ENCODE measurements around the gene PPP2CA. TPM values are rescaled to one million over a fixed set of nuclear protein-coding genes. Genes with fewer than 3 reads are reported as not detected.
"Not testable (repeated sequence)": the region's sequence is repeated elsewhere in the genome, so short reads cannot be mapped to it uniquely, and the experiment has no call there.

Gene PPP2CA
- total and polyA plus RNA-seq, 7 experiments from 2014 or later, result 89.5 to 168 (median 145) TPM

DNA sequence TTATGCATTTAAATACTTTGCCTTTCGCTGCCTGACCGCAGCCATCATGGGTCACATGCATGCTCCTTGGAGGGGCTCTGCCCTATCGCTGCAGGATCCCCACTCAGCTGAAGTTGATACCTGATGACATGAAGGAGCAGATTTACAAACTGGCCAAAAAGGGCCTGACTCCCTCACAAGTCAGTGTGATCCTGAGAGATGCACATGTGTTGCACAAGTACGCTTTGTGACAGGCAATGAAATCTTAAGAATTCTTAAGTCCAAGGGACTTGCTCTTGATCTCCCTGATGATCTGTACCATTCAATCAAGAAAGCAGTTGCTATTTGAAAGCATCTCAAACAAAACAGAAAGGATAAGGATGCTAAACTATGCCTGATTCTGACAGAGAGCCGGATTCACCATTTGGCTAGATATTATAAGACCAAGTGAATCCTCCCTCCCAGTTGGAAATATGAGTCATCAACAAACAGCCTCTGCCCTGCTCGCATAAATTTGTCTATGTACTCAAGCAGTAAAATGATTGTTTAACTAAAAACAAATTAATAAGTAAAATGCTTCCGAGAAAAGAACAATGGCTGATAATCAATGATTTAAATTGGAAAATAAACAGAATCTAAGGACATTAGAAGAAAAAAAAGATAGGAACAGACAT lies 41.6 kb upstream of the PPP2CA start:
- ATAC-seq (no peak), DNase-seq (no peak)
- ChIA-PET CTCF (no interaction called here), POLR2A (interaction anchor here (0.6 kb wide), 1 partner anchor 86 kb away, joined by 4 read pairs; no protein-coding TSS in a partner anchor)
- peaks cover 0 to 31% (median 11%) of the 10 kb centered on the region in 5 donors for H3K27me3 Mint-ChIP-seq
- Histone ChIP-seq H3K27ac (ENCODE audit: low read depth, low read length) (no peak overlapping the region), H3K4me3 (ENCODE audit: low read length) (no peak overlapping the region), H3K9me3 (ENCODE audit: control insufficient read depth in 2 of 3, low read length in 3 of 3) (peaks cover 0 to 4% (median 0%) of the 10 kb centered on the region in 3 experiments), H3K4me1 (ENCODE audit: control insufficient read depth in 2 of 2, insufficient read depth in 2 of 2, low read length in 2 of 2) (no peaks in the 10 kb centered on the region), H3K27me3 (ENCODE audit: control insufficient read depth in 2 of 2, insufficient read depth in 2 of 2, low read length in 2 of 2) (no peaks in the 10 kb centered on the region), H3K36me3 (ENCODE audit: control insufficient read depth in 2 of 3, insufficient read depth in 3 of 3, low read length in 3 of 3) (no peaks in the 10 kb centered on the region)
- no peaks in the 10 kb centered on the region for H3K4me1 Mint-ChIP-seq
- no peak overlapping the region for H3K4me3 Mint-ChIP-seq
- peaks cover 0 to 3% (median 0%) of the 10 kb centered on the region in 5 donors for H3K36me3 Mint-ChIP-seq
- intact Hi-C loops (cut with micrococcal nuclease), result no loop called here
- H3K9me3 Mint-ChIP-seq, result peaks cover 2 to 40% (median 17%) of the 10 kb centered on the region in 11 donors
- no peak overlapping the region for H3K27ac Mint-ChIP-seq

DNA sequence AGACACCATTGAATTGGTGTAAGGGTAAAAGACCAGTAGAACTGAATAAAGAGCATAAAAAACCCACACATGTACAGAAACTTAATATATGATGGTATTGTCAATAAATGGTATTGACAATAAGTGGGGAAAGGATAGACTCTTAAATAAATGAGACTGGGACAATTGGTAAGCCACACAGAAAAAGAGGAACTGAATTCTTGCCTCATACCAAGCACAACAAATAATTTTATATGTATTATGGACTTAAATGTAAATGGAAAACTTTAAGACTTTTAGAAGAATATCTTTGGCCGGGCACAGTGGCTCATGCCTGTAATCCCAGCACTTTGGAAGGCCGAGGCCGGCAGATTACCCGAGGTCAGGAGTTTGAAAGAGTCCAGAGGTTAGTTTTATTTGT lies 37.9 kb upstream of the PPP2CA start:
- peaks cover 6 to 38% (median 14%) of the 10 kb centered on the region in 11 donors for H3K9me3 Mint-ChIP-seq
- H3K4me3 Mint-ChIP-seq, result no peak overlapping the region
- Histone ChIP-seq H3K4me3 (ENCODE audit: low read length) (no peak overlapping the region), H3K9me3 (ENCODE audit: control insufficient read depth in 2 of 3, low read length in 3 of 3) (no peaks in the 10 kb centered on the region), H3K36me3 (ENCODE audit: control insufficient read depth in 2 of 3, insufficient read depth in 3 of 3, low read length in 3 of 3) (no peaks in the 10 kb centered on the region), H3K27me3 (ENCODE audit: control insufficient read depth in 2 of 2, insufficient read depth in 2 of 2, low read length in 2 of 2) (no peaks in the 10 kb centered on the region), H3K27ac (ENCODE audit: low read depth, low read length) (no peak overlapping the region), H3K4me1 (ENCODE audit: control insufficient read depth in 2 of 2, insufficient read depth in 2 of 2, low read length in 2 of 2) (no peaks in the 10 kb centered on the region)
- POLR2A ChIA-PET, result no interaction called here
- no peak for ATAC-seq
- peaks cover 0 to 7% (median 3%) of the 10 kb centered on the region in 5 donors for H3K36me3 Mint-ChIP-seq
- intact Hi-C loops (cut with micrococcal nuclease), result no loop called here
- CTCF ChIA-PET, result no interaction called here
- H3K27me3 Mint-ChIP-seq, result peaks cover 0 to 31% (median 3%) of the 10 kb centered on the region in 5 donors
- no peaks in the 10 kb centered on the region for H3K4me1 Mint-ChIP-seq
- no peak for DNase-seq
- H3K27ac Mint-ChIP-seq, result no peak overlapping the region

DNA sequence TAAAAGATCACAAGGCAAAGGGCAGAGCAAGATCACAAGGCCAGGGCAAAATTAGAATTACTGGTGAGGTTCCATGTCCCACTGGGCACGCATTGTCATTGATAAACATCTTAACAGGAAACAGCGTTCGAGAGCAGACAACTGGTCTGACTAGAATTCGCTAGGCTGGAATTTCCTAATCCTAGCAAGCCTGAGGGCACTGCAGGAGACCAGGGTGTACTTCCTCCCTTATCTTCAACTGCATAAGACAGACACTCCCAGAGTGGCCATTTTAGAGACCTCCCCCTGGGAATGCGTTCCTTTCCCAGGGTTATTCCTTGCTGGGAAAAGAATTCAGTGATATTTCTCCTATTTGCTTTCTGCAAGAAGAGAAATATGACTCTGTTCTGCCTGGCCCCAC lies 36.8 kb upstream of the PPP2CA start:
- H3K4me3 Mint-ChIP-seq; H3K27ac ChIP-seq (ENCODE audit: low read depth, low read length); H3K4me1 ChIP-seq (ENCODE audit: control insufficient read depth in 2 of 2, insufficient read depth in 2 of 2, low read length in 2 of 2); H3K9me3 ChIP-seq (ENCODE audit: control insufficient read depth in 2 of 3, low read length in 3 of 3); H3K27ac Mint-ChIP-seq; H3K4me3 ChIP-seq (ENCODE audit: low read length); H3K27me3 ChIP-seq (ENCODE audit: control insufficient read depth in 2 of 2, insufficient read depth in 2 of 2, low read length in 2 of 2); H3K36me3 ChIP-seq (ENCODE audit: control insufficient read depth in 2 of 3, insufficient read depth in 3 of 3, low read length in 3 of 3); intact Hi-C loops (cut with micrococcal nuclease); H3K4me1 Mint-ChIP-seq; H3K36me3 Mint-ChIP-seq; DNase-seq; ATAC-seq; CTCF ChIA-PET: not testable (repeated sequence)
- POLR2A ChIA-PET, result interaction anchor here (0.7 kb wide), 1 partner anchor 11 kb away, joined by 3 read pairs; no protein-coding TSS in a partner anchor
- peaks cover 0 to 26% (median 3%) of the 10 kb centered on the region in 5 donors for H3K27me3 Mint-ChIP-seq
- H3K9me3 Mint-ChIP-seq, result peaks cover 6 to 38% (median 14%) of the 10 kb centered on the region in 11 donors

DNA sequence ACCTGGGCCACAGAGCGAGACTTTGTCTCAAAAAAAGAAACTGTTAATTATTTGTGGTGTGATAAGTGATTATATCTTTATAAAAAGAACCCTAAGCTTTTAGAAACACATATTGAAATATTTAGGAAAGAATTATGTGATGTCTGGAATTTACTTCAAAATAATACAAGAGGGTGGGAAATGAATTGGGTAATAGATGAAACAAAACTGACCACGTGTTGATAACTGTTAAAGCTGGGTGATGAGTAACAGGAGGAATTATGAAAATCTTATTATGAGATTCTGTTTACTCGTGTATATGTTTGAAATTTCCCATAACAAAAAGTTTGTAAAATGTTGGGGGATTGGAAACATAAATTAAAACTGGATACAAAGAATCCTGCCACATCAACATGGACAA lies 33.0 kb upstream of the PPP2CA start:
- Mint-ChIP-seq H3K9me3 (peaks cover 0 to 23% (median 7%) of the 10 kb centered on the region in 11 donors), H3K27me3 (peaks cover 0 to 13% (median 0%) of the 10 kb centered on the region in 5 donors), H3K36me3 (peaks cover 0 to 7% (median 3%) of the 10 kb centered on the region in 5 donors), H3K4me3 (no peak overlapping the region), H3K4me1 (no peaks in the 10 kb centered on the region), H3K27ac (no peak overlapping the region)
- no peaks in the 10 kb centered on the region for H3K9me3 ChIP-seq (ENCODE audit: control insufficient read depth in 2 of 3, low read length in 3 of 3)
- ChIA-PET CTCF (interaction anchor here (0.6 kb wide), 1 partner anchor 396 kb away, joined by 3 read pairs; no protein-coding TSS in a partner anchor), POLR2A (no interaction called here)
- H3K4me3 ChIP-seq (ENCODE audit: low read length), result no peak overlapping the region
- ATAC-seq (no peak), DNase-seq (no peak)
- H3K36me3 ChIP-seq (ENCODE audit: control insufficient read depth in 2 of 3, insufficient read depth in 3 of 3, low read length in 3 of 3), result no peaks in the 10 kb centered on the region
- H3K4me1 ChIP-seq (ENCODE audit: control insufficient read depth in 2 of 2, insufficient read depth in 2 of 2, low read length in 2 of 2), result no peaks in the 10 kb centered on the region
- H3K27ac ChIP-seq (ENCODE audit: low read depth, low read length), result no peak overlapping the region
- intact Hi-C loops (cut with micrococcal nuclease), result no loop called here
- H3K27me3 ChIP-seq (ENCODE audit: control insufficient read depth in 2 of 2, insufficient read depth in 2 of 2, low read length in 2 of 2), result no peaks in the 10 kb centered on the region

DNA sequence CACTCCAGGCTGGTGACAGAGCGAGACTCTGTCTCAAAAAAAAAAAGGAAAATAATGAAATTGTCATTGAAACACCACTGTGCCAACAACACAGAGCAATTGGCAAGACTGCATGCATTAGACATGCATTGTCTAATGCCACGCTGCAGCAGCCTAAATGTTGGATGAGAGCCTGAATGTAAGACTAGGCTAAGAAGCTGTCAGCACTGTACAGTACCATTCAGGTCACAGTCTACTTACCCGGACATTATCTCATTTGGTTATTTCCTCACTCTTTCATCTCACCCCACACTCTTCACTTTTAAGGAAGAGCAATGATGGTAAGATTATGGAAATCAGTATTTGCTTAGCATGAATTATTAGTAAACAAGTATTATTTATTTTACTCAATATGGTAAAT lies 31.3 kb upstream of the PPP2CA start:
- H3K27ac ChIP-seq (ENCODE audit: low read depth, low read length), result no peak overlapping the region
- ChIA-PET CTCF (no interaction called here), POLR2A (interaction anchor here (1.1 kb wide), 1 partner anchor 9 kb away, joined by 3 read pairs; no protein-coding TSS in a partner anchor)
- Mint-ChIP-seq H3K36me3 (peaks cover 0 to 2% (median under 1%) of the 10 kb centered on the region in 5 donors), H3K4me3 (no peak overlapping the region), H3K9me3 (peaks cover 0 to 6% (median 1%) of the 10 kb centered on the region in 11 donors), H3K4me1 (no peaks in the 10 kb centered on the region), H3K27ac (no peak overlapping the region), H3K27me3 (peaks cover 0 to 18% (median 0%) of the 10 kb centered on the region in 5 donors)
- no peak overlapping the region for H3K4me3 ChIP-seq (ENCODE audit: low read length)
- intact Hi-C loops (cut with micrococcal nuclease), result no loop called here
- H3K27me3 ChIP-seq (ENCODE audit: control insufficient read depth in 2 of 2, insufficient read depth in 2 of 2, low read length in 2 of 2), result no peaks in the 10 kb centered on the region
- H3K36me3 ChIP-seq (ENCODE audit: control insufficient read depth in 2 of 3, insufficient read depth in 3 of 3, low read length in 3 of 3), result no peaks in the 10 kb centered on the region
- H3K9me3 ChIP-seq (ENCODE audit: control insufficient read depth in 2 of 3, low read length in 3 of 3), result no peaks in the 10 kb centered on the region
- DNase-seq (no peak), ATAC-seq (no peak)
- H3K4me1 ChIP-seq (ENCODE audit: control insufficient read depth in 2 of 2, insufficient read depth in 2 of 2, low read length in 2 of 2), result no peaks in the 10 kb centered on the region

DNA sequence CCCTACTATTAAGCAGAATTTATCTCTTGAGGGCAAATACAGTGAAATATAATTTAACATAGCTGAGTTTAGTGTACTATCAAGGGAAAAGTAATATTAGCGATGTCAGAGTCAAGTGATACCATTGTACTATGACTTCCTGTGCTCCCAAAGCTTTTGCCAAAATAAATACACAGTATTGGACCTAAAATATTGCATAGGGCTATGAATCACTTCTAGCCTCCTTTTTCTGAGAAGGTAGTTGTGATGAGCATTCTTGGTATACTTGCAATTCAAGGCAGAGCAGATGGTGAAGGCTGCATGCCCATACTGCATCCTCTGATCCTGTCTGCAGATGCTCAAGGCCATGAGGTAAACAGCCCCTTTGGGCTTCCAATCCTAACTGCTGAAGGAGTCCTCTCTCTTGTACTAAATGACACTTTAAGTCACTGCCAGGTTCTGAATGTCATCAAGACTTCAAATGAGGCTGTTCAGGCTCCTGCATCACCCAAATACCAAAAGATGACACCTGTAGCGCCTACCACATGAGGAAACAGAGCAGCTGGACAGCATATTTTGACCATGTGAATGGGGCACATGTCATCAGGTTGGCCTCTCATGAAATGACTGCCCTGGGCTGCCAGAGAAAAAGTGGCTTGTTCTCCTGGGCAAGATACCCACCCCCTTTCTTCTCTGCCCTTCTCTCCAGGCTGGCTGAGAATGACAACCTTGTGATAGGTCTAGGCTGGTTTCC lies 29.7 kb upstream of the PPP2CA start:
- H3K27ac ChIP-seq (ENCODE audit: low read depth, low read length), result no peak overlapping the region
- H3K9me3 ChIP-seq (ENCODE audit: control insufficient read depth in 2 of 3, low read length in 3 of 3), result no peaks in the 10 kb centered on the region
- H3K4me1 ChIP-seq (ENCODE audit: control insufficient read depth in 2 of 2, insufficient read depth in 2 of 2, low read length in 2 of 2), result no peaks in the 10 kb centered on the region
- Mint-ChIP-seq H3K27me3 (peaks cover 0 to 22% (median 0%) of the 10 kb centered on the region in 5 donors), H3K27ac (no peak overlapping the region), H3K4me1 (peaks cover 0 to 2% (median 0%) of the 10 kb centered on the region in 7 donors), H3K36me3 (no peaks in the 10 kb centered on the region), H3K4me3 (no peak overlapping the region), H3K9me3 (no peaks in the 10 kb centered on the region)
- DNase-seq (no peak), ATAC-seq (no peak)
- no peak overlapping the region for H3K4me3 ChIP-seq (ENCODE audit: low read length)
- no peaks in the 10 kb centered on the region for H3K27me3 ChIP-seq (ENCODE audit: control insufficient read depth in 2 of 2, insufficient read depth in 2 of 2, low read length in 2 of 2)
- no peaks in the 10 kb centered on the region for H3K36me3 ChIP-seq (ENCODE audit: control insufficient read depth in 2 of 3, insufficient read depth in 3 of 3, low read length in 3 of 3)
- ChIA-PET CTCF (interaction anchor here (0.6 kb wide), 2 partner anchors 18 to 279 kb away, joined by 3 to 11 read pairs; no protein-coding TSS in a partner anchor), POLR2A (no interaction called here)
- intact Hi-C loops (cut with micrococcal nuclease), result no loop called here
